HL-60 (cell line): ENCODE measurements around the gene WDR70.

Experiments used
- DNase-seq, 2 experiments: peaks; one replicate each; pipeline ENCODE4 v3.0.0-alpha.2; 2010 to 2020; ENCODE audit warnings: low read depth in 1 of 2, low spot score in 1 of 2
- H3K27ac ChIP-seq: fragments of 250-450 bp; sonication (Bioruptor Pico); replicated peaks from 2 replicates; pipeline ENCODE4 v1.5.1; 2020; ENCODE audit warnings: mild to moderate bottlenecking, moderate library complexity
- H3K27me3 ChIP-seq: fragments of 250-450 bp; sonication (Bioruptor Pico); 2 replicates; pipeline ENCODE4 v1.5.1; 2021; ENCODE audit warnings: mild to moderate bottlenecking, moderate library complexity; ENCODE audit not compliant: insufficient read depth, poor library complexity, severe bottlenecking
- H3K4me3 ChIP-seq: replicated peaks from 2 replicates; pipeline ENCODE4 v1.5.1; 2011; ENCODE audit warnings: mild to moderate bottlenecking, control low read depth, low read length; ENCODE audit not compliant: insufficient read depth
- GABPA ChIP-seq: IDR thresholded peaks from 2 replicates; pipeline ENCODE4 v1.6.1; 2012; ENCODE audit warnings: low read depth
- POLR2AphosphoS5 ChIP-seq: IDR thresholded peaks from 2 replicates; pipeline ENCODE4 v1.6.1; 2012; ENCODE audit warnings: low read depth
- SPI1 ChIP-seq: IDR thresholded peaks from 2 replicates; pipeline ENCODE4 v1.6.1; 2012; ENCODE audit warnings: low read depth, mild to moderate bottlenecking, borderline replicate concordance
- TF ChIP-seq, protein P1 (sequence below): IDR thresholded peaks from one replicate; pipeline ENCODE4 v1.5.1; 2011; ENCODE audit warnings: low read length, control low read depth, inconsistent platforms; ENCODE audit not compliant: insufficient read depth
- TF ChIP-seq, protein P2 (sequence below): IDR thresholded peaks from 2 replicates; pipeline ENCODE4 v1.6.1; 2012; ENCODE audit warnings: low read depth; ENCODE audit not compliant: insufficient replicate concordance

WDR70 gene

DNA sequence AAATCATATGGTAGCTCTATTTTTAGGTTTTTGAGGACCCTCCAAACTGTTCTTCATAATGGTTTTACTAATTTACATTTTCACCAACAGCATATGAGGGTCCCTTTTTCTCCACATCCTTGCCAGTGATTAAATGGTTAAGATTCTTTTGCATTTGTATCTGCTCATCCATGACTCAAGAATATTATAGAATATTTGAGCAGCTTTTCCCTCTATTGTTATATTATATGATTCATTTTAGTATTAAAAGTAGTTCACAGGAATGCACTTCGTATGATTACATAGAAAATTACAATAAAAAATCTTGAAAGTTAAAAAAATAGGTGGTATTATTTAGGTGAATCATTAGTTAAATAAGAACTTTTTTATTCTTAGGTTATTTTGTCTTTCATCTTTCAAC, 140.7 kb downstream of the WDR70 start:
- no peaks in the 10 kb centered on the region for H3K27me3 ChIP-seq
- no peak overlapping the region for H3K4me3 ChIP-seq
- no peak for DNase-seq
- no peak overlapping the region for H3K27ac ChIP-seq
- TF ChIP-seq SPI1 (no peak), GABPA (no peak)
- TF ChIP-seq, protein P1, sequence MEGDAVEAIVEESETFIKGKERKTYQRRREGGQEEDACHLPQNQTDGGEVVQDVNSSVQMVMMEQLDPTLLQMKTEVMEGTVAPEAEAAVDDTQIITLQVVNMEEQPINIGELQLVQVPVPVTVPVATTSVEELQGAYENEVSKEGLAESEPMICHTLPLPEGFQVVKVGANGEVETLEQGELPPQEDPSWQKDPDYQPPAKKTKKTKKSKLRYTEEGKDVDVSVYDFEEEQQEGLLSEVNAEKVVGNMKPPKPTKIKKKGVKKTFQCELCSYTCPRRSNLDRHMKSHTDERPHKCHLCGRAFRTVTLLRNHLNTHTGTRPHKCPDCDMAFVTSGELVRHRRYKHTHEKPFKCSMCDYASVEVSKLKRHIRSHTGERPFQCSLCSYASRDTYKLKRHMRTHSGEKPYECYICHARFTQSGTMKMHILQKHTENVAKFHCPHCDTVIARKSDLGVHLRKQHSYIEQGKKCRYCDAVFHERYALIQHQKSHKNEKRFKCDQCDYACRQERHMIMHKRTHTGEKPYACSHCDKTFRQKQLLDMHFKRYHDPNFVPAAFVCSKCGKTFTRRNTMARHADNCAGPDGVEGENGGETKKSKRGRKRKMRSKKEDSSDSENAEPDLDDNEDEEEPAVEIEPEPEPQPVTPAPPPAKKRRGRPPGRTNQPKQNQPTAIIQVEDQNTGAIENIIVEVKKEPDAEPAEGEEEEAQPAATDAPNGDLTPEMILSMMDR, result no peak
- TF ChIP-seq, protein P2, sequence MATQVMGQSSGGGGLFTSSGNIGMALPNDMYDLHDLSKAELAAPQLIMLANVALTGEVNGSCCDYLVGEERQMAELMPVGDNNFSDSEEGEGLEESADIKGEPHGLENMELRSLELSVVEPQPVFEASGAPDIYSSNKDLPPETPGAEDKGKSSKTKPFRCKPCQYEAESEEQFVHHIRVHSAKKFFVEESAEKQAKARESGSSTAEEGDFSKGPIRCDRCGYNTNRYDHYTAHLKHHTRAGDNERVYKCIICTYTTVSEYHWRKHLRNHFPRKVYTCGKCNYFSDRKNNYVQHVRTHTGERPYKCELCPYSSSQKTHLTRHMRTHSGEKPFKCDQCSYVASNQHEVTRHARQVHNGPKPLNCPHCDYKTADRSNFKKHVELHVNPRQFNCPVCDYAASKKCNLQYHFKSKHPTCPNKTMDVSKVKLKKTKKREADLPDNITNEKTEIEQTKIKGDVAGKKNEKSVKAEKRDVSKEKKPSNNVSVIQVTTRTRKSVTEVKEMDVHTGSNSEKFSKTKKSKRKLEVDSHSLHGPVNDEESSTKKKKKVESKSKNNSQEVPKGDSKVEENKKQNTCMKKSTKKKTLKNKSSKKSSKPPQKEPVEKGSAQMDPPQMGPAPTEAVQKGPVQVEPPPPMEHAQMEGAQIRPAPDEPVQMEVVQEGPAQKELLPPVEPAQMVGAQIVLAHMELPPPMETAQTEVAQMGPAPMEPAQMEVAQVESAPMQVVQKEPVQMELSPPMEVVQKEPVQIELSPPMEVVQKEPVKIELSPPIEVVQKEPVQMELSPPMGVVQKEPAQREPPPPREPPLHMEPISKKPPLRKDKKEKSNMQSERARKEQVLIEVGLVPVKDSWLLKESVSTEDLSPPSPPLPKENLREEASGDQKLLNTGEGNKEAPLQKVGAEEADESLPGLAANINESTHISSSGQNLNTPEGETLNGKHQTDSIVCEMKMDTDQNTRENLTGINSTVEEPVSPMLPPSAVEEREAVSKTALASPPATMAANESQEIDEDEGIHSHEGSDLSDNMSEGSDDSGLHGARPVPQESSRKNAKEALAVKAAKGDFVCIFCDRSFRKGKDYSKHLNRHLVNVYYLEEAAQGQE, result no peak

DNA sequence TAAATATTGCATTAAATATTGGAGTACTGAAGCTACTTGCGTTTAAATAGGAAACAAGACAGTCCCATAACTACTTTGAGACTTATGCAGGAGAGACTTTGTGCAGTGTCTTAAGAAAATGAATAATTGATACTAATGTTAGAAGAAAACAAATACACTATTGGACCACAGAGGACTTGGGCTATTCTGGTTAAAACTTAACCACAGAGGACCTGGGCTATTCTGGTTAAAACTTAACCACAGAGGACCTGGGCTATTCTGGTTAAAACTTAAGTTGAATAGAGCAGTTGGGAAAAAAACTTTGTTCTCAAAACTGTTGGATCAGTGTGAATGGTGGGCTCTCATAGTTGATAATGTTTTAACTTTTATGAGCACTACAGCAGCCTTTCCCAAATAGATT, 141.7 kb downstream of the WDR70 start:
- Histone ChIP-seq H3K27me3 (no peaks in the 10 kb centered on the region), H3K4me3 (no peak overlapping the region), H3K27ac (no peak overlapping the region)
- no peak for DNase-seq
- TF ChIP-seq POLR2AphosphoS5 (no peak), SPI1 (no peak), GABPA (no peak)
- TF ChIP-seq, protein P1, result no peak
- TF ChIP-seq, protein P2, result no peak

DNA sequence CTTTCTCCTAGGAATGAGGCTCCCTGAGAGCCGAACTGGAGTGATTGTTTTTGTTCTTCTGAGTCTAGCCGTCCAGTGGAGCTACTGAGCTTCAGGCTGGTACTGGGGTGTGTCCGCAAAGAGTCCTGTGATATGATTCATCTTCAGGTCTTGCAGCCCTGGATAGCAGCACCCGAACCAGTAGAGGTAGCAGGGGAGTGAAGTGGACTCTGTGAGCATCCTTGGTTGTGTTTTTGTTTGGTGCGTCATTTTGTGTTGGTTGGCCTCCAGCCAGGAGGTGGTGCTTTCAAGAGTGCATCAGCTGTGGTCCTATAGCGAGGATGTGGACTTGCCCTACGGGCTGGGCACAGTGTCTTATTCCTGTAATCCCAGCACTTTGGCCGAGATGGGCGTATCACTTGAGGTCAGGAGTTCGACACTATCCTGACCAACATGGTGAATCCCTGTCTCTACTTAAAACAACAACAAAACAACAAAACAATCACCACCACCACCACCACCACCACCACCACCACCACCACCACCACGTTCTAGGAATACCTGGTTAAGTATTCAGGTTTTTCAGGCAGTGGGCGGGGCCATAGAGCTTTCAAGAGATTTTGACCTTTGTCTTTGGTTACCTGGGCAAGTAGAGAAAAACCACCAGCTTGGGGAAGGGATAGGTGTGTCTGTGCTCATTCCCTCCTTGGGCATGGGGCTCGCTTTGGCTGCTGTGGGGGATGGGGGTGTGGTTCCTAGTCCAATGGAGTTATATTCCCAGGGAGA, 154.0 kb downstream of the WDR70 start:
- no peaks in the 10 kb centered on the region for H3K27me3 ChIP-seq
- no peak overlapping the region for H3K4me3 ChIP-seq
- TF ChIP-seq SPI1, result no peak
- H3K27ac ChIP-seq, result no peak overlapping the region
- DNase-seq, result no peak

DNA sequence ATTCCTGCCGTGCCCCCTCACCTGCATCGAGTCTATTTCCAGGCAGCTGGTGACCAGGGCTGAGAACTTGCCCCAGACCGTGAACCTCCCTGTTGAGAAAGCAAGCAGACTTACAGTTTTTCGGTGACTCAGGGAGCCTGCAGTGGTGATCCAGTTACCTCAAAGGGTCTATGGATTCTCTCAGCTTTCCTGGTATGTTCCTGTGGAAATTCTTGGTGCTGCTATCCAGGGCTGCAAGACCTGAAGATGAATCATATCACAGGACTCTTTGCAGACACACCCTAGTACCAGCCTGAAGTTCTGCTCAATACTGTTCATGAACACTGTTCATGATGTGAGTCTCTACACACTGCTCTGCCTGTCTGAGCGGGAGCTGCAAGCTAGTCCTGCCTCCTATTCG, 154.7 kb downstream of the WDR70 start:
- DNase-seq, result no peak
- Histone ChIP-seq H3K4me3 (no peak overlapping the region), H3K27ac (no peak overlapping the region), H3K27me3 (no peaks in the 10 kb centered on the region)
- no peak for TF ChIP-seq GABPA
- no peak for TF ChIP-seq POLR2AphosphoS5
- TF ChIP-seq, protein P2, result no peak
- no peak for TF ChIP-seq SPI1
- TF ChIP-seq, protein P1, result no peak
